ENCODE data around the gene PAGE2. TPM values are rescaled to one million over a fixed set of nuclear protein-coding genes. Genes with fewer than 3 reads are reported as not detected.
"Not testable (repeated sequence)": the region's sequence is repeated elsewhere in the genome, so short reads cannot be mapped to it uniquely, and the experiment has no call there.

The PAGE2 gene
- polyA plus RNA-seq (ENCODE audit: insufficient read depth in 1 of 5, insufficient read length in 5 of 5, low replicate concordance in 1 of 5) = under 1 TPM in 1 of 5 donors, not detected in 4; 0.44 TPM
- long read RNA-seq, donor 1 = 0 reads
- long read RNA-seq, donor 2 = 0 reads
- long read RNA-seq, donor 3 = 0 reads
- long read RNA-seq, donor 4 = 0 reads
- long read RNA-seq, donor 5 = 0 reads
- long read RNA-seq, donor 6 = 0 reads
- long read RNA-seq, donor 7 = 0 reads
- long read RNA-seq, donor 8 = 0 reads

GRCh38 chrX:55088795-55089489, at the start of gene PAGE2:
PAGE2 (plus strand) TSS chrX:55089018; CDS start chrX:55090021, 1,003 bp downstream.
- DNase-seq = no peak

- no peak for DNase-seq
Measured at GRCh38 chrX:55039471-55039870, 49.3 kb upstream of the PAGE2 start.

- DNase-seq = no peak
Measured at GRCh38 chrX:55041514-55041913, 47.3 kb upstream of the PAGE2 start.

- not testable (repeated sequence) for DNase-seq
Measured at GRCh38 chrX:55050599-55050998, 38.2 kb upstream of the PAGE2 start.

- peak in 1 of 2 donors; percentile 2 for DNase-seq
Measured at GRCh38 chrX:55056820-55057674, 31.8 kb upstream of the PAGE2 start.

GRCh38 chrX:55057675-55058249, 31.1 kb upstream of the PAGE2 start:
- peak; percentile 29 to 37 for DNase-seq

GRCh38 chrX:55067180-55067579, 21.6 kb upstream of the PAGE2 start:
- not testable (repeated sequence) for DNase-seq

- DNase-seq = no peak
Measured at GRCh38 chrX:55072286-55072685, 16.5 kb upstream of the PAGE2 start.

GRCh38 chrX:55074851-55075467, 13.9 kb upstream of the PAGE2 start, which contains the start of gene PAGE2B:
PAGE2B (plus strand) TSS chrX:55075030; CDS start chrX:55076042, 1,012 bp downstream.
- no peak for DNase-seq

- peak; percentile 4 to 6 for DNase-seq
Measured at GRCh38 chrX:55098691-55099090, 9.9 kb downstream of the PAGE2 start.

GRCh38 chrX:55099162-55099561, 10.3 kb downstream of the PAGE2 start:
- no peak for DNase-seq

GRCh38 chrX:55102754-55103153, 13.9 kb downstream of the PAGE2 start:
- no peak for DNase-seq

GRCh38 chrX:55107262-55107661, 18.4 kb downstream of the PAGE2 start:
- no peak for DNase-seq

- no peak for DNase-seq
Measured at GRCh38 chrX:55107911-55108310, 19.1 kb downstream of the PAGE2 start.

- no peak for DNase-seq
Measured at GRCh38 chrX:55109306-55109705, 20.5 kb downstream of the PAGE2 start.

- DNase-seq = no peak
Measured at GRCh38 chrX:55111578-55112254, 22.9 kb downstream of the PAGE2 start.

GRCh38 chrX:55116589-55116988, 27.8 kb downstream of the PAGE2 start:
- DNase-seq = not testable (repeated sequence)

- no peak for DNase-seq
Measured at GRCh38 chrX:55118574-55118973, 29.8 kb downstream of the PAGE2 start.

- no peak for DNase-seq
Measured at GRCh38 chrX:55119271-55119670, 30.5 kb downstream of the PAGE2 start.

GRCh38 chrX:55119712-55120111, 30.9 kb downstream of the PAGE2 start:
- no peak for DNase-seq
